ENCODE data around the gene LDLRAD4. TPM values are rescaled to one million over a fixed set of nuclear protein-coding genes. Genes with fewer than 3 reads are reported as not detected.

LDLRAD4 gene
- total RNA-seq, 1 donor from 2014 or later, result 34.5 TPM

DNA sequence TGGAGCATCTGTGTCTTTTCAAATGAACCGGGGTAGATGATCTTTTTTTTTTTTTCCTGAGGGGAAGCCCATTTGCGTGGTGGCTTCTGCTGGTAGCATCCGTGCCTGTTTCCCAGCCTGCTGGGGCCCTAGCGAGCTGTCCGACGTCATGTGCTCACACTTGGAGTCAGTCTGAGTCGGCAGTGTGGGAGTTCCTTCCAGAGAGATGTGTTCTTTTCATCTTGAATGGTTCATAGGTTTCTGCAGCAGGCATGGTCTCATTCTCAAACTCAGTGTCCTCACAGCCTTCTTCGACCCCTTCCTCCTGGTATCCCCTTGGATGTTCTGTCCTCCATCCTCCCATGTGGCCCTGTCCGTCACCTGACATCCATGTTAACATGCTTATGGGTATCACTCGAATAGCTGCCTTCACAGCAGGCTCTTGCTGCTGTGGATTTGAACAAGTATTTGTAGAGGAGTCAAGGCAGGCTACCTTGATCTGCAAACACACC lies 51.0 kb downstream of the LDLRAD4 start:
- intact Hi-C loops (cut with micrococcal nuclease), result loop anchor here (5.0 kb wide), 3 partner anchors 188 to 432 kb away; partner anchors contain the start of gene CEP192
- Mint-ChIP-seq H3K9me3 (no peaks in the 10 kb centered on the region), H3K4me3 (no peak overlapping the region), H3K27me3 (ENCODE audit: insufficient read depth) (peaks cover 7% of the 10 kb centered on the region), H3K4me1 (ENCODE audit: low read depth) (peaks cover 74% of the 10 kb centered on the region), H3K27ac (peak overlapping the region; percentile 76), H3K36me3 (ENCODE audit: low read depth) (peaks cover 11% of the 10 kb centered on the region)
- DNase-seq (ENCODE audit: low spot score), result no peak

DNA sequence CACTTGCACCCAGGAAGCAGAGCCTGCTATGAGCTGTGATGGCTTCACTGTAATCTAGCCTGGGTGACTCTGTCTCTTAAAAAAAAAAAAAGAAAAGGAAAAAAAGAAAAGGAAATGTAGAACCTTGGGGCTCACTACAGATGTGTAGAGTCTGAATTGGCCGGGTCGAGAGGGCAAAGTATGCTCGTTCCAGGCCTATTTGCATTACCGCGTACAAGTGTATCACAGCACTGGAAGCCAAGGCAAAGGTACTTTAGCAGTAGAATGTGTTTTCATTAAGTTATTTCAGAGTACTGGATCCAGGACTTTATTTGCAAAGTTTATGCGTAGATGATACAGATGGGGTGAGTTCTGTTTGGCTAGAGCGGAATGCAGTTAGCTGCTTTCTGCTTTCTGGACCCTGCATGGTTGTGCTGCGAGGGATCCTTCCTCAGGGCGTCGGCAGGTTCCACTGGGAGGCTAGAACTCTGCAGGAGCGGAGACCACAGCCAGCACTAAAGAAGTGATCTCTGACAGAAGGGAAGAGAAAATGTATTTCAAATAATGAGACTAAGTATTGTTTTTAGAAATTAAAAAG lies 51.8 kb downstream of the LDLRAD4 start:
- H3K4me3 Mint-ChIP-seq, result no peak overlapping the region
- peaks cover 11% of the 10 kb centered on the region for H3K36me3 Mint-ChIP-seq (ENCODE audit: low read depth)
- H3K27me3 Mint-ChIP-seq (ENCODE audit: insufficient read depth), result peaks cover 2% of the 10 kb centered on the region
- peak overlapping the region; percentile 76 for H3K27ac Mint-ChIP-seq
- H3K9me3 Mint-ChIP-seq, result no peaks in the 10 kb centered on the region
- intact Hi-C loops (cut with micrococcal nuclease), result no loop called here
- H3K4me1 Mint-ChIP-seq (ENCODE audit: low read depth), result peaks cover 71% of the 10 kb centered on the region
- no peak for DNase-seq (ENCODE audit: low spot score)

DNA sequence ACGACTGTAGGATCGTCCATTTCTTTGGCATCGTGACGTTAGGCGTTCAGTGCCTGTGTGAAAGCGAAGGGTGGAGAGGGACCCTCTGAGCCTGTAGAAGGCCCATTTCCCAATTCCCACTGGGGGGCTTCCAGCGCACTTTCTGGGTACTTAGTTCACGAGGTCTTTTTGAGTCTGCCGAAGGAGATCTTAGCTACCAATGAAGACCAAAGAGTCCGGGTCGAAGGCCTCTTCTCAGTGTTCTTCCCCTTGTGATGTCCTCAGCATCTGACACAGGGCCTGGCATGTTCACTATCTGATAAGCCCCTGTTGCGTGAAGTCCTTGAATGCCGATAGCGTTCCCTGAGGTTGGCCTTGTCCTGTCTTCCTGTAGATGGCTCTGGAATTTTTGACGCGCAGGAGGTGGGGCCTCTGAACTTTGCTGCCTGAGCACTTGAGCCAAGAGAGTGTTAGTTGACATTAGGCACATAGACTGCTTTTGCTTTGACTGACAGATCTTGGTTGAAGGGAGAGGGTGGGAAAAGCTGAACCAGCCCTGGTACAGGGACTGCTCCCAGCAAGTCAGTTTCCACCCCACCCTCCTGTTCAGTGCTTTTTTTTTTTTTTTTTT lies 52.8 kb downstream of the LDLRAD4 start:
- no peak overlapping the region for H3K27ac Mint-ChIP-seq
- DNase-seq (ENCODE audit: low spot score), result no peak
- H3K9me3 Mint-ChIP-seq, result no peaks in the 10 kb centered on the region
- intact Hi-C loops (cut with micrococcal nuclease), result no loop called here
- peaks cover 66% of the 10 kb centered on the region for H3K4me1 Mint-ChIP-seq (ENCODE audit: low read depth)
- H3K4me3 Mint-ChIP-seq, result no peak overlapping the region
- H3K27me3 Mint-ChIP-seq (ENCODE audit: insufficient read depth), result no peaks in the 10 kb centered on the region
- H3K36me3 Mint-ChIP-seq (ENCODE audit: low read depth), result peaks cover 11% of the 10 kb centered on the region

GRCh38 chr18:13272416-13272815 lies 53.9 kb downstream of the LDLRAD4 start:
- no peak for DNase-seq (ENCODE audit: low spot score)
- Mint-ChIP-seq H3K36me3 (ENCODE audit: low read depth) (peaks cover 11% of the 10 kb centered on the region), H3K27me3 (ENCODE audit: insufficient read depth) (no peaks in the 10 kb centered on the region), H3K9me3 (no peaks in the 10 kb centered on the region), H3K4me3 (no peak overlapping the region), H3K4me1 (ENCODE audit: low read depth) (peaks cover 63% of the 10 kb centered on the region), H3K27ac (no peak overlapping the region)
- intact Hi-C loops (cut with micrococcal nuclease), result no loop called here

DNA sequence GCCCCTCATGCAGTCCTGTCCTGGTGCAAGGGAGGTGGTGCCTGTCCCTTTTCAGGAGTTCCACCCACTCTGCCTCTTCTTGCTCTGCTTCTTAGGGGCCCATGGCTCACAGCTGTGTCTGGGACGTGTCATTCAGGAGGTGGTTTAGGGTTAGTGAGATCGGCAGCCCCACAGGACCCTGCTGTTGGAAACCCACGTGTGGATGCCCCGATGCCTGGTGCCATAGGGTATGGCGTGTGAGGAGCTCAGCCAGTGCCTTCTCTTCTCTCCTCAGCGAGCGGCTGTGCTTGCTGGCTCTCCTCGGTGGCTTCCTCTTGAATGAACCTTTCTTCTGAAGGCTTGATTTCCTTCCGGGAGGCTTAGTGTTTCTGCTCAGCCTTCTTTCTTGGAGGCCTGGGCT lies 55.2 kb downstream of the LDLRAD4 start:
- intact Hi-C loops (cut with micrococcal nuclease), result no loop called here
- Mint-ChIP-seq H3K27me3 (ENCODE audit: insufficient read depth) (no peaks in the 10 kb centered on the region), H3K9me3 (no peaks in the 10 kb centered on the region), H3K36me3 (ENCODE audit: low read depth) (peaks cover 16% of the 10 kb centered on the region), H3K27ac (peak overlapping the region; percentile 87), H3K4me3 (peak overlapping the region; percentile 79), H3K4me1 (ENCODE audit: low read depth) (peaks cover 63% of the 10 kb centered on the region)
- peak; percentile 25 for DNase-seq (ENCODE audit: low spot score)

DNA sequence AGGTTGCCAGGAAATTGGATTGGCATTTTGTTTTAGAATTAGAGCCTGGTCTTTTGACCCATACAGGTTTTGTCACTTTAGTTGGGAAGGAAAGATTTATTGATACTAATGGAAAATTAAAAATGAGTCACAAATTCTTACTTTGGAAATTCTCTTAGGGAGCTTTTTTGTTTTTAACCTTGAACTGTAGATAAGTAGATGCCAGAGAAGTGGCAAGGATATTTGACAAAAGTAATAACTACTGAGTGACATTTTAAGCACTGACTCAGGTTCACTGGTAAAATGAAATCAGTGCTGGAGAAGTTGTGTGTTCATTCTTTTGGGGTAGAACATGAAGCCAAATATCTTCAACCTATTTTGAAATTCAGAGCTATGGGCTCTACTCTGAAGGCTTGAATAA lies 56.5 kb downstream of the LDLRAD4 start:
- peaks cover 16% of the 10 kb centered on the region for H3K36me3 Mint-ChIP-seq (ENCODE audit: low read depth)
- H3K27ac Mint-ChIP-seq, result peak overlapping the region; percentile 6
- no peak overlapping the region for H3K4me3 Mint-ChIP-seq
- no peaks in the 10 kb centered on the region for H3K27me3 Mint-ChIP-seq (ENCODE audit: insufficient read depth)
- DNase-seq (ENCODE audit: low spot score), result no peak
- peaks cover 64% of the 10 kb centered on the region for H3K4me1 Mint-ChIP-seq (ENCODE audit: low read depth)
- H3K9me3 Mint-ChIP-seq, result no peaks in the 10 kb centered on the region
- intact Hi-C loops (cut with micrococcal nuclease), result no loop called here

GRCh38 chr18:13276530-13277520 lies 58.3 kb downstream of the LDLRAD4 start:
- no peaks in the 10 kb centered on the region for H3K9me3 Mint-ChIP-seq
- peak overlapping the region; percentile 35 for H3K27ac Mint-ChIP-seq
- peaks cover 77% of the 10 kb centered on the region for H3K4me1 Mint-ChIP-seq (ENCODE audit: low read depth)
- DNase-seq (ENCODE audit: low spot score), result no peak
- H3K4me3 Mint-ChIP-seq, result peak overlapping the region; percentile 6
- intact Hi-C loops (cut with micrococcal nuclease), result no loop called here
- peaks cover 19% of the 10 kb centered on the region for H3K36me3 Mint-ChIP-seq (ENCODE audit: low read depth)
- H3K27me3 Mint-ChIP-seq (ENCODE audit: insufficient read depth), result no peaks in the 10 kb centered on the region

- DNase-seq (ENCODE audit: low spot score), result no peak
- H3K27ac Mint-ChIP-seq, result peak overlapping the region; percentile 62
- no peaks in the 10 kb centered on the region for H3K9me3 Mint-ChIP-seq
- H3K4me1 Mint-ChIP-seq (ENCODE audit: low read depth), result peaks cover 83% of the 10 kb centered on the region
- intact Hi-C loops (cut with micrococcal nuclease), result no loop called here
- H3K4me3 Mint-ChIP-seq, result no peak overlapping the region
- no peaks in the 10 kb centered on the region for H3K27me3 Mint-ChIP-seq (ENCODE audit: insufficient read depth)
- peaks cover 22% of the 10 kb centered on the region for H3K36me3 Mint-ChIP-seq (ENCODE audit: low read depth)
Observed at GRCh38 chr18:13278062-13278630, 59.6 kb downstream of the LDLRAD4 start.

DNA sequence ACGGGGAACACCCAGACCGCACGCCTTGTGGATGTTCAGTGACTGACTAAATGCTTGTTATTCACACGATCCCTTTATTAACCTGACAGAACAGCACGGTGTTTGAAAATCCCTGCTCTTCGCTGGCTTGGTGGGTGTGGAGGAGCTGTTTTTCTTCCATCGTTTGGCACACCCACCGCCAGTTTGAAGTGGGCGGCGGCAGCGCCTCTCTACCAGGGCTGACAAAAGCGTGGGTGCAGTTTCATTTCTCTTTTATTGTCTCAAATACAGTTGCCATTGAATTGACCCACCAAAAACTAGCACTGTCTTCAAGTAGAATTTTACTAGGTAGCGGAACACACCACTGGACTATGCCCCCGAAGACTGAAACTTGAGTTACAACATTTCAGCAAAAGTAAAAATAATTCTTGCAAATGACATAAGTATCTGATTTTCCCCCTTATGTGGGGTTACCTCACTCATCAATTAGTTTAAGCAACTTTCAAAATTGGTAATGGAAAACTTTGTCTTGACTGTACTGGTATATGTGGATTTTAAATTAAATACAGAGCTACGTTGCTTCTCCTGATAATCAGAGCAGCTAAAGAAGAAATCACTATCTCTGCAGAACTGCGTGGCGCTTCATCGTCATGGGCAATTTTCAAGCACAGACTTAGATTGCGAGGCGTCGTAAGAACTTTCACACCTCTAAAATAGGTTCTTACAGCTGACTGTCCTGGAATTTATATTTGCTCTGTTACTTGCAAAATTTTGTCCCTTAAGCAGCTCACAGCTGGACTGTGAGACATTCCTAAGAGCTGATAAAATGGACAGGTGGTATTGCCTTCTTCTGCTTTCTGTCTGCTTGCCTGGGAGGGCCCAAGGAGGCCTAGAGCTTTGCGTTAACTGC lies 60.9 kb downstream of the LDLRAD4 start:
- Mint-ChIP-seq H3K27me3 (ENCODE audit: insufficient read depth) (no peaks in the 10 kb centered on the region), H3K4me3 (peak overlapping the region; percentile 70)

GRCh38 chr18:13280070-13280795 lies 61.7 kb downstream of the LDLRAD4 start:
- peaks cover 22% of the 10 kb centered on the region for H3K36me3 Mint-ChIP-seq (ENCODE audit: low read depth)
- intact Hi-C loops (cut with micrococcal nuclease), result no loop called here
- H3K4me1 Mint-ChIP-seq (ENCODE audit: low read depth), result peaks cover 83% of the 10 kb centered on the region
- peaks cover 3% of the 10 kb centered on the region for H3K27me3 Mint-ChIP-seq (ENCODE audit: insufficient read depth)
- H3K27ac Mint-ChIP-seq, result peak overlapping the region; percentile 75
- no peaks in the 10 kb centered on the region for H3K9me3 Mint-ChIP-seq
- no peak for DNase-seq (ENCODE audit: low spot score)
- peak overlapping the region; percentile 3 for H3K4me3 Mint-ChIP-seq

More for the DNA sequence above, 60.9 kb downstream of the LDLRAD4 start:
- H3K36me3 Mint-ChIP-seq (ENCODE audit: low read depth), result peaks cover 22% of the 10 kb centered on the region
- no peak for DNase-seq (ENCODE audit: low spot score)
- peaks cover 83% of the 10 kb centered on the region for H3K4me1 Mint-ChIP-seq (ENCODE audit: low read depth)
- H3K27ac Mint-ChIP-seq, result peak overlapping the region; percentile 75
- intact Hi-C loops (cut with micrococcal nuclease), result loop anchor here (1.0 kb wide), 2 partner anchors 12 to 13 kb away; no protein-coding TSS in a partner anchor
- H3K9me3 Mint-ChIP-seq, result no peaks in the 10 kb centered on the region

DNA sequence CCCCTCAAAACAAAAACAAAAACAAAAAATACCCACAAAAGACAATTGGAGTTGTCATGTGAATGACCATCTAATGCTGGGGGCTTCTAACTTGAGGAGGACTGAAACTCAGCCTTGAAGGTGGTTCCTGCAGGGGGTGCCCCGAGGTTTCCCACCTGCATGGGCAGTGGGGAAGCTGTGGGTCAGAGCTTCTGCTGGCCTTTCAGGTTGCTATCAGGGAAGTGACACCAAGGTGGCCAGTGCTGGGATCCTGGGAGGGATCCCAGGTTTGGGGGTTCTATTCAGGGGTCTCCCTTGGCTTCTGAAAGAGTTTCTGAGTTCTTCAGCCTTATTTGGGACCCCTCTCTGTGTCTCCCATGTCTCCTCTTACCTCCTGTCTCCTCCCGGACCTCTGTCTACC lies 62.8 kb downstream of the LDLRAD4 start:
- no peak overlapping the region for H3K4me3 Mint-ChIP-seq
- H3K36me3 Mint-ChIP-seq (ENCODE audit: low read depth), result peaks cover 24% of the 10 kb centered on the region
- H3K27ac Mint-ChIP-seq, result no peak overlapping the region
- DNase-seq (ENCODE audit: low spot score), result no peak
- intact Hi-C loops (cut with micrococcal nuclease), result no loop called here
- H3K4me1 Mint-ChIP-seq (ENCODE audit: low read depth), result peaks cover 88% of the 10 kb centered on the region
- no peaks in the 10 kb centered on the region for H3K9me3 Mint-ChIP-seq
- peaks cover 3% of the 10 kb centered on the region for H3K27me3 Mint-ChIP-seq (ENCODE audit: insufficient read depth)

Measured in activated T-helper 1 cell treated with anti-CD3 and anti-CD28 coated beads, Interleukin-12 subunit alpha, Interleukin-12 subunit beta, Interleukin-2, Interleukin-4 antibody, amounts not matched to agents 30 ng/mL and 10 ng/mL and 1 ng/mL, durations not matched to agents 14 hours and 24 hours and 36 hours (primary cell).